Stimulated activated CD8-positive, alpha-beta memory T cell treated with anti-CD3 and anti-CD28 coated beads, Interleukin-4, amount 100 ng/mL, for 1 hour (primary cell): ENCODE measurements around the gene OR2A1.
"Not testable (repeated sequence)": the region's sequence is repeated elsewhere in the genome, so short reads cannot be mapped to it uniquely, and the experiment has no call there.

Experiments
- DNase-seq, 2 donors: peaks; one replicate each; pipeline ENCODE4 v3.0.0-alpha.2; 2020; ENCODE audit warnings: low read depth in 2 of 2, low spot score in 1 of 2

Gene OR2A1

DNA sequence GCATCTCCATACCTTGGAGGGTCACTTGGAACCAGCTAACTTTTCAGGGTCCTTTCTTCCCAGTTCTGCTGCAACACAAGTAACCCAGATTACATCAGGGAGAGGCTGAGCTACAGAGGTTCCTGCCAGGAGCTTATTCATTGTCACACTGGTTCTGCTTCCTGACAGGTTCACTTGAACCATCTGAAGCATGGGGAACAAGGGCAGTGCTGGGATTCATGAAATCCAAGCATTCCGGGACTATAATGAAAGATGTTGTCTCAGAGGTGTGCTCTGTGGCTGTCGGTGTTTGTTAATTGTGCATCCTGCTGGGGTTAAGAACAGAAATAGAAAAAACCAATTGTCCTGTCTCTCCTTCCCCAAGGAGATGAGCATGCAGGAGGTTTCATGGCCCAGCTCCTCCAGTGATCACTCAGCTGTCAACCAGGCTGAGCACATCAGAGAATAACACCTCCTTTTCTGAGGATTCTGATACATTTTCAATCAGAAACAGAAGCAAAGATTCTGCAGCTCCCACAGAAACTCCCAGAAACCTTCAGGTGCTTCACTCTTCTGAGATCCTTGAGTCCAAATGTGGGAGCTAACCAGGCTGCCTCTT is at the start of gene OR2A1:
TSS of gene OR2A1 (plus strand) at position 548 of the 598 bp plus-strand sequence. CDS start 5,706 bp downstream, outside the sequence.
- not testable (repeated sequence) for DNase-seq

DNA sequence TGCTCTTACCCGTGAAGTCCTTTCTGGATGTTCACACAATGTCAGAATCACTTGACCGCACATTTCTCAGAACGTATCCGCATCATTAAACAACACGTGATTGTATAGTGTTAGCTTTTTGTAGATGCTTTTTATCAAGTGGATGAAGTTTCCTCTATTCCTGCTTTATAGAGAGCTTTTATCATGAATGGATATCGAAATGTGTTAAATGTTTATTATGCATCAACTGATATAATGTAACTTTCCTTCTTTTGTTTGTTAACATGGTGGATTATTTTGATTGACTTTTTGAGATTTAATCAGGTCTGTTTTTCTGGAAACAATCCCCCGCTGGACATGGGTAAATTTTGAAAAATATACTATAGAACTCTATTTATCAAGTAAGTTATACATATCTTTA is 47.5 kb upstream of the OR2A1 start, which contains the start of gene OR2A7:
TSS of gene OR2A7 (minus strand) at position 101 of the 400 bp plus-strand sequence. CDS start 5,164 bp downstream, outside the sequence.
- not testable (repeated sequence) for DNase-seq

GRCh38 chr7:144269188-144269587 is 43.0 kb upstream of the OR2A1 start, which contains the start of gene CTAGE8:
TSS of gene CTAGE8 (minus strand) at chr7:144269288. CDS start at chr7:144269250, 38 bp downstream.
- DNase-seq = not testable (repeated sequence)

DNA sequence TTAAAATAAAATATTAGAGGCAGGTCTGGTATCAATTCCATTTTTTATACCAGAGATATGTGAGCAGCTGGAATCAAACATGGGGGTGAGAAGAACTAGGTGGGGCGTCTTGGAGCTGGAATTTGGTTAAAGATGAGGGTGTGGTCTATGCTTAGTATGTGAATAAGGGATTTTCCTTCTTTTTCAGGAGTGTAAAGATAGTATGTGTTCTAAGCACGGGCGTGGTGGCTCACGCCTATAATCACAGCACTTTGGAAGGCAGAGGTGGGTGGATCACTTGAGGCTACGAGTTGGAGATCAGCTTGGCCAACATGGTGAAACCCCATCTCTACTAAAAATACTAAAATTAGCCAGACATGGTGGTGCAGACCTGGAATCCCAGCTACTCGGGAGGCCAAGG is 36.9 kb upstream of the OR2A1 start:
- not testable (repeated sequence) for DNase-seq

DNA sequence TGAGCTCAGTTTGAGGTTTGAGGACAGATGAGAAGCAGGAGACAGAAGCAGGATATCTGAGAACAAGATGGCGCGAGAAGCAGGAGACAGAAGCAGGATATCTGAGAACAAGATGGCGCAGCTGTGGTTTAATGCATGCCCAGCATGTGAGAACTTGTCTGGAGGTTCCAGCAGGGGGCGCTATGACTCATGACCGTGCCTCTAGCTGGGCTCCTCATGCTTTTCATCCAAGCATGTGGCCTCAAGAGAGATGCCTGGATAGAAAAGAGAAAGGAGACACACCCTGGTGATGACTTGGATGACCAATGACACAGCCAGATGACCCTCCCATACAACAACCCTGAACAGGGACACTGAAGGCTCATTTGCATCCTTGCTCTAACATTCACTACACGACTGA is 32.2 kb upstream of the OR2A1 start:
- not testable (repeated sequence) for DNase-seq

- DNase-seq = not testable (repeated sequence)
Observed at GRCh38 chr7:144281981-144282380, 30.2 kb upstream of the OR2A1 start.

GRCh38 chr7:144282490-144282889 is 29.7 kb upstream of the OR2A1 start:
- DNase-seq = not testable (repeated sequence)

DNA sequence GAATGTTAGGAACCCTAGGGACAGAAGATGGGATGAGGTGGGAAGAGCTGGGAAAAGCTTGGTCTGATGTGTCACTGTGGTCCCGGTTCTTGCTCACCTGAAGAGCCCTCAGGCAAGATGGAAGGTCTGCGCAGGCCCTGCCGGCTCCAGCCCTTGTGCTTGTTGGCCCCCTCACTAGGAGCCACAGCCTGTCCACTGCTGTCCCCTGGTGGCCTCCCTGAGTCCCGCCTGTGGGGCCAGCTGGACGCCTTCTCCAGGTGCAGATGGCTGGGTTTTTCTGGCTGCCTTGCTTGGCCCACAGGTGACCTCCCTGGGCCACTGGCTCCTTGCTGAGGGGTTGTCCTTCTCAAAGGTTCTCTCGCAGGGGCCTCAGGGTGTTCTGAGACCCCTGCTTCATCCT is 28.5 kb upstream of the OR2A1 start:
- DNase-seq = not testable (repeated sequence)

DNA sequence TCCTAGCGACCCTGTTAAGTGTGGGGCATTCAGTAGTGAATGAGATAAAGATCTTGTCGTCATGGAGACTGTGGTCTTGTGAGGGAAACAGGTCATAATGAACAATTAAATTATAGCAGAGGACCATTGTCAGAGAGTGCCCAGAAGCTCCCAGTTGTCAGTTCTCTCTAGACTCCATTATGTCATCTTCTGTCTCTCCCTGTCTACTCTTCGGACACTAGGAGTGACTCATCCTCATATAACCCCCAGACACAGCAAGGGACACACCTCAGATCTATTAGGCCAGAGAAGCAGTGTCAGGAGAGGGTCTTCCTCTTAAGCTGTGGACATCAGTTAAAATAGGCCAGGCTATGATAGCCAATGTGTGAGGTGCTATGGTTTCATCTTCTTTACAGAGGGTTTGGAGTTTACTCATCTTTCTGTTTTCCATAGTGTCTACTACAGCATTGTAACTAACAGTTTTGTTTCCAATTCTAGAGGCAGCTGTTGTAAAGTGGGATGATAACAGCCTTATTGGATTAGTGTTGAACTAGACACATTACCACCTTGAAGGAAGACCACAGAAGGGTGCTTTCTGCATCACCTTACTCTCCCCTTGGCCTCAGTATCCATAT is 24.9 kb upstream of the OR2A1 start:
- not testable (repeated sequence) for DNase-seq

GRCh38 chr7:144291607-144292006 is 20.6 kb upstream of the OR2A1 start:
- not testable (repeated sequence) for DNase-seq

DNA sequence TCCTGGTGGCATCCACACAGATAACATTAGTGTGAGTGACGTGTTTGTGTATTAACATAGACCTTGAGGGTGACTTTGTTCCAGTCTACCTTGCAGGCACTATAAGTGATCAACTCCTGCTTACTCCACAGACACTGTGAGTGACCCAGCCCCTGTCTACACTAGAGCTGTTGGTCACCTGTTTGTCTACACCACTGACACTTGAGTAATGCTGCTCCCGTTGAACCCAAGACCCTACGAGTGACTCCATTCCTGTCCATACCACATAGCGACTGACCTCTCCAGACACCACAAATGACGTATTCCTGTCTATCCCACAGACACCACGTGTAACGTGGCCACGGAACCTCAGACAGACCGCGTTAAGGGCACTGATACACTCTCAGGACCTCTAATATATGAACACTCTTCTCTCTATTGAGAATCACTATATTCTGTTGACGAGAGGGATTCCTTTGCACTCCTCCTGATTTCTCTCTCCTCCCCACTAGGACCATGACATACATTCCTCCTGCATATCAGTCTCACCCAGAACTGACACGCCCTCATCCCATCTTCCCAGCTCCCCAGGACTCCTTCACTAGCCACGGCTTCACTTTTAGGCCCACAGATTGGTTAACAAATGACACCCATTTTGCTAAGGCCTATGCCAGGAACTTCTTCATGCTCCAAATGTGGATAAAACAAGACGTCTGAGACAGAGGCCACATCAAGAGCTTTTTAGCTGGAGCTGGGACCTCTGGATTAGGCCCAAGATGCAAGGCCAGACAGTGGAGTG is 19.6 kb upstream of the OR2A1 start:
- DNase-seq = not testable (repeated sequence)

DNA sequence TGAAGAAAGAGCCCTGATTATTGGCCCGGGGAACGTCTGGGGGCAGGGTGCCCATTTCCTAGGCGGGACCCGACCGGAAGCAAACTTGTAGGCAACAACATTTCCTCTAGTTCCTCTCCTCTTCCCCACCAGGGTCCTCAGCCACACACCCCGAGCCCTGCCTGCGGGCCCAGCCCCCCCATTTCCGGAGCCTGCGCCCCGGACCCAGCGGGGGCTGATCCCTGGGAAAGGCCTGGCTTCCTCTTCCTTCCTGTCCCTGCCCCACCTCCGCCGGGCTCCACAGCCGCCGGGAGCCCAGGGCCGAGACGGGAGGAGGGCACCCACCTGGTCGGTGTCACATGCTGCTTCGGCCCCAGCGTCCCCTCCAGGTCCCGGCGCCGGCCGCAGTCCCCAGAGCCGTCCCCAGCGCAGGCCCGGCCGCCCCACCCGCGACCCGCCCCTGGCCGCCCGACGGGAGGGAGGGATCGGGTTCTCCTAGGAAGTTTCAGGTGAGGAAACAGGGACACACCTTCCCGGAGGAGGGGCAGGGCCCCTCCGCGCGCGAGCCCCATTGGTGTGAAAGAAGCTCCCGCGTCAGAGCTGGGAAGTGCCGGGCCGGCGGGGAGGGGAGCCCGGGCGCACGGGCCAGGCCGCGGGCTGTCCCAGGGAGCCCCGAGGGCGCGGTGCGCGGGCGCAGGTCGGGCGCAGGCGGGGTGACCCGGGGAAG is 18.3 kb upstream of the OR2A1 start:
- not testable (repeated sequence) for DNase-seq

DNA sequence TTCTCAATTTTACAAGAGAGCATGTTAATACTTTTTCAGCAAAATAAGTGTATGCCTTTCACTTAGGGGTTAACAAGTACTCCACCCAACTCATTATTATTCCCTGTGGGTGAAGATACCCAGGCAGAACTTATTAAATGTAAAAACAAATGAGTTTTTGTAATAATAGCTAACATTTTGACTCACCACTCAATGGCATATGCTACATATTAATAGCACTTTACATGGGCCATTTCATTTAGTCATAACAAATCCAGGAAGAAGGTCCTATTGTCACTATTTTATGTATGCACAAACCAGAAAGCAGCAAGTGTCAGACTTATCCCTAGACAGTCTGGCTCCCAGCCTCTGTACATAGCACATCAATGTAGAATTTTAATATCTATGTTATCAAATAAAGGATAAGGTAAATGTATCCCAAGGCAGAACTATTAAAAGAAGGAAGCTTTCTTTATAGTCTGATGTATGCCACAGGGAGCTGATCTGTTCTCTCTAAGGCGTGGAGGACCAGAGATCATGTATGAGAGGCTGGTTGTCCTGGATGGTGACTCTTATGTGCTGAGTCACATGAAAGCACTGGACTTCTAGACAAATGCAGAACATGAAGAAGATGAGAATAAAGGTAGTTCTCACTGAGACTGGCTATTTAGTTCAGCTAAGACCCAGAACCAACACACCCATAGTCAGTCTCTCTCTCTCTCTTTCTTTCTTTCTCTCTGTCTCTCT is 9.5 kb upstream of the OR2A1 start:
- DNase-seq = not testable (repeated sequence)

- not testable (repeated sequence) for DNase-seq
Observed at GRCh38 chr7:144303607-144304006, 8.6 kb upstream of the OR2A1 start.

DNA sequence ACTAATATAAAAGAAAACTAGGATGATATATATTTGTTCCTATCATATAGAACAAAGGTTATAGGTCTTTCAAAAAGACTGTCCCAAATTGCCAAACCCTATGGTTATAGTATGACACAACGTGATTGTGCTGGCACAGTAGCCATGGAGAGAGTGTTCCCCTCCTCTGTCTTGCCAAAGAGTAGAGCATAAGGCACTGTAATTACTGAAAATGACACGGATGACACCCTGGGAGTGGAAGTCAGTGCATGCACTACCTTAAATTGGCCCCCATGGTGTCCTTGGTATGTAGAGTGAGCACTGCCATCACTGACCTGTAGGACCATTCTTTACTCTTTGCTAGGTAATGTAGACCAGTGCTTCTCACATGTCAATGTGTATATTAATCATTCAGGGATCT is 7.1 kb upstream of the OR2A1 start:
- not testable (repeated sequence) for DNase-seq

DNA sequence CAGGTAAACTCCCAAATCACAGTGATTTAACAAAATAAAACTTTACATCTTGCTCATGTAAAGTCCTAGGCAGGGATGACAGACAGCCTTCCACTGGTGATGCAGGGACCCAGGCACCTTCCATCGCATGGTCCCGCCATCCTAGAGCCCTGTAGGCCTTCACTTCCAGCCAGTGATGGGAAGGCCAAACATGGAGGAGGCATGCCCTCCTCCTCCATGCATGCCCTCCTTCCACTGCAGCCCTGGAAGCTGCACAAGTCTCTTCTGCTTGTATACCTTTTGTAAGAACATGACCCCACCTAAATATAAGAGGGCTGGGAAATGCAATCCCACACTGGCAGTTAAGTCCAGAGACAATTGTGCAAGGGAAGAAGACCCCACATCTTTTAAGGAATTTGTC is 2.5 kb upstream of the OR2A1 start:
- DNase-seq = not testable (repeated sequence)

- not testable (repeated sequence) for DNase-seq
Observed at GRCh38 chr7:144311218-144311617, 1.0 kb upstream of the OR2A1 start.

GRCh38 chr7:144317537-144317936 is 5.3 kb downstream of the OR2A1 start:
- DNase-seq = not testable (repeated sequence)

DNA sequence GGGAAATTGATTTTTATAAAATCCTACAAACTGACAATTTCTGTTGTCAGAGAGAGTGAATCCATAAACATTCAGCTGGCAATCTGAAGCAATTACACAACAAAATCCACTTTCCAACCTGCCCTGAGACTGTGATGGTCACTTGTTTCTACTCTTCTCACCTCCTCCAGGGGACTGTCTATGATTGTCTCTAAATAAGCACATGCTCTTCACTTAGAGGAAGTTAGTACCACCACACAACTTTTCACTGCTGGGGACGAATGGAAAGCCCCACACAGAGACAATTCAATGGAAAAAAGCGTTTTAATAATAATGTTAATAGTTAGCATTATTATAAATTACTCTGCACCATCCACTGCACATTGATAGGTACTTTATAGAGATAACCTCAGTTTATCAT is 7.3 kb downstream of the OR2A1 start:
- DNase-seq = not testable (repeated sequence)

- DNase-seq = not testable (repeated sequence)
Observed at GRCh38 chr7:144321677-144322206, 9.5 kb downstream of the OR2A1 start.
